ENCODE results near the gene NKD2.

NKD2 gene

GRCh38 chr5:1077491-1078020 lies 69.0 kb downstream of the NKD2 start:
- H3K4me2 ChIP-seq (ENCODE audit: low read depth, low read length, poor library complexity, severe bottlenecking): no peak overlapping the region
- TF ChIP-seq EZH2phosphoT487 (conservative IDR thresholded peaks at IDR 0.05; ENCODE audit: low read length) (no peak), CTCF (IDR thresholded peaks at IDR 0.05; ENCODE audit: insufficient read depth, low read length, poor library complexity, severe bottlenecking) (no peak)
- H3K79me2 ChIP-seq (ENCODE audit: insufficient read depth, low read length): no peaks in the 10 kb centered on the region
- H3F3A ChIP-seq (ENCODE audit: insufficient read depth): no peaks in the 10 kb centered on the region
- H4K20me1 ChIP-seq (ENCODE audit: low read depth, low read length): no peaks in the 10 kb centered on the region
- H3K27me3 ChIP-seq (ENCODE audit: low read length): no peaks in the 10 kb centered on the region
- no peaks in the 10 kb centered on the region for H3K36me3 ChIP-seq (ENCODE audit: low read length)
- H3K27ac ChIP-seq (ENCODE audit: low read depth, low read length): no peak overlapping the region
- no peak overlapping the region for H2AFZ ChIP-seq (ENCODE audit: low read depth, low read length, severe bottlenecking)
- H3K9me2 ChIP-seq (replicated peaks; ENCODE audit: insufficient read depth, low read length): no peaks in the 10 kb centered on the region
- H3K9me3 ChIP-seq (ENCODE audit: insufficient read depth, low read length): no peaks in the 10 kb centered on the region
- no peak overlapping the region for H3K4me3 ChIP-seq (ENCODE audit: insufficient read depth, low read length, poor library complexity, severe bottlenecking)
- no peak overlapping the region for H3K9ac ChIP-seq (ENCODE audit: low read length)

GRCh38 chr5:1078206-1078605 lies 69.6 kb downstream of the NKD2 start:
- Histone ChIP-seq H3F3A (ENCODE audit: insufficient read depth) (no peaks in the 10 kb centered on the region), H4K20me1 (ENCODE audit: low read depth, low read length) (no peaks in the 10 kb centered on the region), H3K9me3 (ENCODE audit: insufficient read depth, low read length) (no peaks in the 10 kb centered on the region), H2AFZ (ENCODE audit: low read depth, low read length, severe bottlenecking) (no peak overlapping the region), H3K79me2 (ENCODE audit: insufficient read depth, low read length) (no peaks in the 10 kb centered on the region), H3K36me3 (ENCODE audit: low read length) (no peaks in the 10 kb centered on the region), H3K27me3 (ENCODE audit: low read length) (no peaks in the 10 kb centered on the region), H3K9me2 (replicated peaks; ENCODE audit: insufficient read depth, low read length) (no peaks in the 10 kb centered on the region), H3K27ac (ENCODE audit: low read depth, low read length) (no peak overlapping the region), H3K4me3 (ENCODE audit: insufficient read depth, low read length, poor library complexity, severe bottlenecking) (no peak overlapping the region), H3K4me2 (ENCODE audit: low read depth, low read length, poor library complexity, severe bottlenecking) (no peak overlapping the region), H3K9ac (ENCODE audit: low read length) (no peak overlapping the region)
- TF ChIP-seq CTCF (IDR thresholded peaks at IDR 0.05; ENCODE audit: insufficient read depth, low read length, poor library complexity, severe bottlenecking) (no peak), EZH2phosphoT487 (conservative IDR thresholded peaks at IDR 0.05; ENCODE audit: low read length) (no peak)

GRCh38 chr5:1078851-1079250 lies 70.2 kb downstream of the NKD2 start:
- H3K27ac ChIP-seq (ENCODE audit: low read depth, low read length): no peak overlapping the region
- no peaks in the 10 kb centered on the region for H3K9me3 ChIP-seq (ENCODE audit: insufficient read depth, low read length)
- H3K4me2 ChIP-seq (ENCODE audit: low read depth, low read length, poor library complexity, severe bottlenecking): no peak overlapping the region
- no peak for TF ChIP-seq EZH2phosphoT487 (conservative IDR thresholded peaks at IDR 0.05; ENCODE audit: low read length)
- no peaks in the 10 kb centered on the region for H3F3A ChIP-seq (ENCODE audit: insufficient read depth)
- no peaks in the 10 kb centered on the region for H3K27me3 ChIP-seq (ENCODE audit: low read length)
- H3K36me3 ChIP-seq (ENCODE audit: low read length): no peaks in the 10 kb centered on the region
- no peaks in the 10 kb centered on the region for H3K79me2 ChIP-seq (ENCODE audit: insufficient read depth, low read length)
- H4K20me1 ChIP-seq (ENCODE audit: low read depth, low read length): no peaks in the 10 kb centered on the region
- no peak overlapping the region for H2AFZ ChIP-seq (ENCODE audit: low read depth, low read length, severe bottlenecking)
- H3K4me3 ChIP-seq (ENCODE audit: insufficient read depth, low read length, poor library complexity, severe bottlenecking): no peak overlapping the region
- no peaks in the 10 kb centered on the region for H3K9me2 ChIP-seq (replicated peaks; ENCODE audit: insufficient read depth, low read length)
- no peak overlapping the region for H3K9ac ChIP-seq (ENCODE audit: low read length)

- no peaks in the 10 kb centered on the region for H3F3A ChIP-seq (ENCODE audit: insufficient read depth)
- no peaks in the 10 kb centered on the region for H3K79me2 ChIP-seq (ENCODE audit: insufficient read depth, low read length)
- H3K9ac ChIP-seq (ENCODE audit: low read length): no peak overlapping the region
- no peaks in the 10 kb centered on the region for H3K27me3 ChIP-seq (ENCODE audit: low read length)
- no peak overlapping the region for H2AFZ ChIP-seq (ENCODE audit: low read depth, low read length, severe bottlenecking)
- H3K9me3 ChIP-seq (ENCODE audit: insufficient read depth, low read length): no peaks in the 10 kb centered on the region
- no peaks in the 10 kb centered on the region for H3K36me3 ChIP-seq (ENCODE audit: low read length)
- H3K4me3 ChIP-seq (ENCODE audit: insufficient read depth, low read length, poor library complexity, severe bottlenecking): no peak overlapping the region
- no peak overlapping the region for H3K27ac ChIP-seq (ENCODE audit: low read depth, low read length)
- TF ChIP-seq CTCF (IDR thresholded peaks at IDR 0.05; ENCODE audit: insufficient read depth, low read length, poor library complexity, severe bottlenecking): no peak
- no peak for TF ChIP-seq EZH2phosphoT487 (conservative IDR thresholded peaks at IDR 0.05; ENCODE audit: low read length)
- H3K4me2 ChIP-seq (ENCODE audit: low read depth, low read length, poor library complexity, severe bottlenecking): no peak overlapping the region
- no peaks in the 10 kb centered on the region for H3K9me2 ChIP-seq (replicated peaks; ENCODE audit: insufficient read depth, low read length)
- H4K20me1 ChIP-seq (ENCODE audit: low read depth, low read length): no peaks in the 10 kb centered on the region
Measured at GRCh38 chr5:1079486-1079885, 70.9 kb downstream of the NKD2 start.
